BLaER1 treated with 17β-estradiol and CSF1 and Interleukin-3, amounts not matched to agents 10 nM and 100 nM (cell line): ENCODE data around the gene USP4.
A peak's percentile ranks its signal among the peaks of the same experiment; 100 is the strongest.
"Not testable (repeated sequence)": the region's sequence is repeated elsewhere in the genome, so short reads cannot be mapped to it uniquely, and the experiment has no call there.

Source experiments
- H3K27ac ChIP-seq, 11 experiments: shearing (Covaris generic); formaldehyde crosslinking; 2 replicates each; pipeline ENCODE4 v1.8.1; 2022
- H3K27me3 ChIP-seq, 11 experiments: shearing (Covaris generic); formaldehyde crosslinking; 2 replicates each; pipeline ENCODE4 v1.8.1; 2022
- H3K36me3 ChIP-seq, 11 experiments: shearing (Covaris generic); formaldehyde crosslinking; 2 replicates each; pipeline ENCODE4 v1.8.1; 2022
- H3K4me1 ChIP-seq, 10 experiments: shearing (Covaris generic); formaldehyde crosslinking; 2 replicates each; pipeline ENCODE4 v1.8.1; 2022
- H3K4me2 ChIP-seq, 11 experiments: shearing (Covaris generic); formaldehyde crosslinking; 2 replicates each; pipeline ENCODE4 v1.8.1; 2022
- H3K4me3 ChIP-seq, 10 experiments: shearing (Covaris generic); formaldehyde crosslinking; 2 replicates each; pipeline ENCODE4 v1.8.1; 2022
- H3K9ac ChIP-seq, 11 experiments: shearing (Covaris generic); formaldehyde crosslinking; 2 replicates each; pipeline ENCODE4 v1.8.1; 2022
- H3K9me3 ChIP-seq, 11 experiments: shearing (Covaris generic); formaldehyde crosslinking; replicated peaks in 1 of 11; 2 replicates each; pipeline ENCODE4 v1.8.1; 2022
- H4K20me1 ChIP-seq, 11 experiments: shearing (Covaris generic); formaldehyde crosslinking; 2 replicates each; pipeline ENCODE4 v1.8.1; 2022
- Cebpa-rat ChIP-seq, 11 experiments: shearing (Covaris generic); IDR thresholded peaks; 2 replicates each; pipeline ENCODE4 v1.8.1; 2022

USP4 gene

DNA sequence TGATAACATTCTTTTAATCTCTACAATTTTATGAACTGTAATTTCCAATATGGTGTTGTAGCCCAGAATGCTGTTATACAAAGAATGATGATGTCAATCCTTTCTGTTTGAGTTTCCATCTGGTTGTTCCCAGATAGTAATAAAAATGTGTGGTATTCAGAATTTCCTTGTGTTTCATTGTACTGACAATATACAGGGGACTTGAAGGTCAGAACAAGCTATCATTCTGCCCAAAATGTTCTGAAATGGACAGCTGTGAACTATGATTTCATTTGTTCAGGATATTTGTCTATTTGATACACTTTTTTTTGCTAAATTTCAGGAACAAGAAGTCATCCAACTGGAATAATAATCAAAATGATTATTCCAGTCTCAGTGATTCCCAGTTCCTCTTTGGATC lies 103.6 kb downstream of the USP4 start:
- H3K4me1 ChIP-seq = peaks cover 24 to 51% (median 27%) of the 10 kb centered on the region in 10 experiments
- no peak overlapping the region; a peak in 1 of 22 replicates for H3K9ac ChIP-seq
- no peaks in the 10 kb centered on the region for H3K27me3 ChIP-seq
- no peak for TF ChIP-seq Cebpa-rat (IDR thresholded peaks at IDR 0.05)
- H3K27ac ChIP-seq = peak overlapping the region in 10 of 11 experiments; percentile 10 to 99 (median 93); a peak in 13 of 22 replicates
- H3K4me2 ChIP-seq = peak overlapping the region in 2 of 11 experiments; percentile 5 to 6; a peak in 2 of 22 replicates
- H3K4me3 ChIP-seq = no peak overlapping the region; a peak in 1 of 20 replicates
- H3K9me3 ChIP-seq = peaks cover 57 to 92% (median 80%) of the 10 kb centered on the region in 11 experiments
- 0 out of 22 replicates have a peak, but pooled peaks cover 0 to 10% (median 0%) of the 10 kb centered on the region in 11 experiments for H3K36me3 ChIP-seq
- no peaks in the 10 kb centered on the region for H4K20me1 ChIP-seq

GRCh38 chr3:49228817-49229216 lies 111.0 kb downstream of the USP4 start:
- H3K4me1 ChIP-seq, H3K27me3 ChIP-seq, H3K4me3 ChIP-seq, H3K9ac ChIP-seq, H3K27ac ChIP-seq, H3K4me2 ChIP-seq, H4K20me1 ChIP-seq, H3K36me3 ChIP-seq: not testable (repeated sequence)
- H3K9me3 ChIP-seq = peaks cover 82 to 100% (median 100%) of the 10 kb centered on the region in 11 experiments
